Endothelial cell of umbilical vein (primary cell): ENCODE measurements around the gene RRP8. TPM values are rescaled to one million over a fixed set of nuclear protein-coding genes. Genes with fewer than 3 reads are reported as not detected.

ENCODE experiments used
- BruUV-seq: library from RNA; stranded (reverse); fragments of 400-500 nt; replicated peaks from 2 replicates; lab custom pipeline; 2021; lab: Mats Ljungman, UMichigan
- CTCF ChIA-PET: fragments of 300-600, 350-600 bp; sonication (Branson Sonifier 250); formaldehyde crosslinking; loops from one replicate; lab custom pipeline; 2021; ENCODE audit warnings: antibody characterized with exemption, inconsistent platforms; lab: Charles Lee
- POLR2A ChIA-PET: fragments of 300-600, 350-600 bp; sonication (Branson Sonifier 250); formaldehyde crosslinking; loops from one replicate; lab custom pipeline; 2021; ENCODE audit warnings: antibody characterized with exemption, inconsistent platforms; lab: Charles Lee
- DNase-seq: peaks from one replicate; pipeline ENCODE4 v3.0.0-alpha.2; 2011; ENCODE audit warnings: low read depth, low spot score
- FAIRE-seq: peaks from 2 replicates; lab custom pipeline; 2011; peaks lifted over from hg19 to GRCh38; lab: Jason Lieb, UNC
- H2AFZ ChIP-seq: 2 replicates; pipeline ENCODE4 v1.6.0; 2012; ENCODE audit warnings: low read depth, low read length, control low read depth, inconsistent platforms
- H3K27ac ChIP-seq: 2 replicates; pipeline ENCODE4 v1.5.1; 2011; ENCODE audit warnings: low read depth, mild to moderate bottlenecking, control low read depth, low read length, moderate library complexity; ENCODE audit not compliant: insufficient read depth
- H3K27me3 ChIP-seq, 2 experiments: 2 replicates each; pipeline versions ENCODE4 v1.6.0 to v1.6.1; 2011; ENCODE audit warnings: low read length in 2 of 2, mixed read lengths in 1 of 2; ENCODE audit not compliant: control insufficient read depth in 2 of 2, insufficient read depth in 2 of 2
- H3K36me3 ChIP-seq, 2 experiments: 2 replicates in 1 of 2; 3 replicates in 1 of 2; pipeline ENCODE4 v1.5.1; 2011; ENCODE audit warnings: low read length in 2 of 2, mild to moderate bottlenecking in 1 of 2, moderate library complexity in 1 of 2; ENCODE audit not compliant: control insufficient read depth in 2 of 2, insufficient read depth in 2 of 2; ENCODE audit errors: extremely low read depth in 1 of 2
- H3K4me1 ChIP-seq: 3 replicates; pipeline ENCODE4 v1.5.1; 2011; ENCODE audit warnings: mild to moderate bottlenecking, low read length; ENCODE audit not compliant: control insufficient read depth, insufficient read depth; ENCODE audit errors: extremely low read depth
- H3K4me2 ChIP-seq: 2 replicates; pipeline ENCODE4 v1.6.1; 2011; ENCODE audit warnings: low read length, control low read depth, mixed read lengths; ENCODE audit not compliant: insufficient read depth
- H3K4me3 ChIP-seq, 3 experiments: fragments of 200-600 bp in 1 of 3; sonication (generic), shearing (Covaris generic) in 1 of 3; replicated peaks in 1 of 3; 2 replicates each; pipeline ENCODE4 v1.5.1; 2011 to 2016; ENCODE audit warnings: control low read depth in 3 of 3, low read length in 3 of 3, mild to moderate bottlenecking in 2 of 3, inconsistent platforms in 1 of 3, low read depth in 1 of 3, moderate library complexity in 1 of 3; ENCODE audit not compliant: insufficient read depth in 1 of 3
- H3K79me2 ChIP-seq: 2 replicates; pipeline ENCODE4 v1.6.0; 2012; ENCODE audit warnings: low read length, inconsistent platforms; ENCODE audit not compliant: control insufficient read depth, insufficient read depth
- H3K9ac ChIP-seq: replicated peaks from 2 replicates; pipeline ENCODE3; 2011; ENCODE audit warnings: low read length, control low read depth; ENCODE audit not compliant: insufficient read depth; ENCODE audit errors: extremely low read depth
- H3K9me1 ChIP-seq: replicated peaks from 3 replicates; pipeline ENCODE4 v1.6.0; 2011; ENCODE audit warnings: mild to moderate bottlenecking, low read length; ENCODE audit not compliant: control insufficient read depth, insufficient read depth; ENCODE audit errors: extremely low read depth
- H3K9me3 ChIP-seq: replicated peaks from 2 replicates; pipeline ENCODE4 v1.5.1; 2012; ENCODE audit warnings: low read length, inconsistent platforms; ENCODE audit not compliant: control insufficient read depth, insufficient read depth
- H4K20me1 ChIP-seq: replicated peaks from 2 replicates; pipeline ENCODE3; 2011; ENCODE audit warnings: mild to moderate bottlenecking, low read length; ENCODE audit not compliant: control insufficient read depth, insufficient read depth; ENCODE audit errors: extremely low read depth
- EZH2 ChIP-seq: IDR thresholded peaks from 2 replicates; pipeline ENCODE4 v1.6.1; 2012; ENCODE audit warnings: borderline replicate concordance, low read depth, mild to moderate bottlenecking, moderate library complexity, low read length, inconsistent platforms; ENCODE audit not compliant: severe bottlenecking
- FOS ChIP-seq: IDR thresholded peaks from 2 replicates; pipeline ENCODE4 v1.6.1; 2011; ENCODE audit warnings: mild to moderate bottlenecking, low read length, moderate library complexity, borderline replicate concordance; ENCODE audit not compliant: insufficient read depth
- GATA2 ChIP-seq: IDR thresholded peaks from 2 replicates; pipeline ENCODE4 v1.7.0; 2011; ENCODE audit warnings: low read depth, mild to moderate bottlenecking, moderate library complexity, mixed read lengths, low read length; ENCODE audit not compliant: insufficient read length, insufficient read depth
- JUN ChIP-seq: IDR thresholded peaks from 2 replicates; pipeline ENCODE4 v1.6.1; 2011; ENCODE audit warnings: borderline replicate concordance, low read depth; ENCODE audit not compliant: insufficient read length, insufficient read depth
- MYC ChIP-seq: IDR thresholded peaks from one replicate; pipeline ENCODE4 v1.6.1; 2011; ENCODE audit warnings: mild to moderate bottlenecking, low read depth, low read length
- POLR2A ChIP-seq: IDR thresholded peaks from 2 replicates; pipeline ENCODE4 v1.6.1; 2012; ENCODE audit warnings: low read depth, mild to moderate bottlenecking, control low read depth, low read length
- POLR2AphosphoS5 ChIP-seq: IDR thresholded peaks from 2 replicates; pipeline ENCODE4 v1.6.1; 2012; ENCODE audit warnings: low read depth, mild to moderate bottlenecking, control low read depth, low read length, moderate library complexity; ENCODE audit not compliant: insufficient read depth
- dilution Hi-C: fragments of 300-500 bp; cut with MboI; formaldehyde crosslinking; loops from one replicate; pipeline ENCODE4 v1.15.0; 2019; ENCODE audit warnings: low sequenced_read_pairs; ENCODE audit not compliant: extremely low pct_ligation_motif_present
- intact Hi-C: fragments of 100-400 bp; cut with micrococcal nuclease; formaldehyde crosslinking; loops from one replicate; pipeline ENCODE4 v1.10.0; 2022
- polyA plus RNA-seq, 4 experiments: library from polyadenylated mRNA; depleted of rRNA in 3 of 4; stranded (reverse) in 3 of 4; unstranded in 1 of 4; fragments of >200 nt; gene quantifications; 2 replicates each; pipeline versions ENCODE4 v1.2.1 to v1.2.3, GENCODE V29; 2011 to 2012; ENCODE audit warnings: missing spikeins in 1 of 4
- total RNA-seq: library from RNA; stranded (reverse); gene quantifications from 2 replicates; pipeline ENCODE4 v1.2.3, GENCODE V29; 2021
- TF ChIP-seq, protein P1 (sequence below): IDR thresholded peaks from 2 replicates; pipeline ENCODE4 v1.6.1; 2011; ENCODE audit not compliant: insufficient read depth, insufficient read length
- TF ChIP-seq, protein P2 (sequence below), 2 donors: IDR thresholded peaks; 1 replicate in 1 of 2; 2 replicates in 1 of 2; pipeline ENCODE4 v1.5.1; 2011; ENCODE audit warnings: low read length in 2 of 2, mild to moderate bottlenecking in 2 of 2, moderate library complexity in 2 of 2, control low read depth in 1 of 2, inconsistent platforms in 1 of 2, low read depth in 1 of 2; ENCODE audit not compliant: insufficient read depth in 1 of 2; ENCODE audit errors: extremely low read depth in 1 of 2

Gene RRP8
- total and polyA plus RNA-seq, 2 donors (not counting 3 experiments of a cell fraction or from before 2014, with no cell fraction given), result 6.4 to 19.4 TPM

DNA sequence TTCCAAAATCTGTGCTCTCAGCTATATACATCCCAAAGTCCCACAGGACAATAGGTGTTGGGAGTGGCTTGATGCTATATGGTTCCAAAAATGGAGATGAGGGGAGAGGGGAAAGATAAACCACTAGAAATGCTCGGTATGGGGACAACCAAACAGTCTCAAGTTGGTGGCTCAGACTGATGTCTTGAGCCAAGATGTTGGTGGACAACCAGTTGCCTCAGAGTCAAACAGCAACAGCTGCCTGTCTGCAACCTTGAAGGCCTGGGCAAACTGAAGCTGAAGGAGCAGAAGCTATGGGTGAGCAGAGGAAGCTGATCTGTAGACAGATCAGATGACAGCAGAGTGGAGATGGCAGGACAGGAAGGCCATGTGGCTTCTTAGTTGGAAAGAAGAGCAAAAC is 4.0 kb downstream of the RRP8 start:
- Histone ChIP-seq H2AFZ (no peak overlapping the region), H3K9ac (no peak overlapping the region), H3K9me1 (no peaks in the 10 kb centered on the region), H3K79me2 (peaks cover 56% of the 10 kb centered on the region), H3K4me1 (peaks cover 11% of the 10 kb centered on the region), H3K27ac (no peak overlapping the region), H3K27me3 (no peaks in the 10 kb centered on the region), H3K36me3 (peaks cover 22 to 25% of the 10 kb centered on the region in 2 experiments), H3K9me3 (no peaks in the 10 kb centered on the region), H3K4me3 (no peak overlapping the region), H4K20me1 (peaks cover 3% of the 10 kb centered on the region), H3K4me2 (no peak overlapping the region)
- dilution Hi-C loops (no loop called here), intact Hi-C loops (no loop called here)
- ChIA-PET CTCF (interaction anchor here (1.5 kb wide), 1 partner anchor 68 kb away, joined by 4 read pairs; no protein-coding TSS in a partner anchor), POLR2A (no interaction called here)
- BruUV-seq, result no TSS peak
- TF ChIP-seq JUN, result no peak
- no peak for TF ChIP-seq POLR2AphosphoS5
- no peak for FAIRE-seq
- DNase-seq, result no peak

DNA sequence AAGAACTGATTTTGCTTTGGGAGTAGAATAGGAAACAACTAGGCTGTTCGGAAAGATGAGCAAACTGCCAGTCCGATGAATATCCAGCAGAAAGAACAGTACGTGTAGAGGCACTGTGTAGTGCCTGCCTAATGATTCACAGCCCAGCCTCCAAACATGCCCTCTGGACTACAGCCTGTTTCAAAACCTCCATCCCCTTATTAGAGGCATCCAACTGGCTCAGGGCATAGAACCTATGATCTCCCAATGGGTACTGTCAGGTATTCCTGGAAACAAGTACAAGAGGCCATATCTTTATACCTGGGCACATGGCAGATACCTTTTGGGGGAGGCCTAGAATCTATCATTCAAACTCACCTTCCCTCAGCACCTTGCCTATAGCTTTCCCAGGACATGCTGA is 4.9 kb downstream of the RRP8 start:
- no peak for DNase-seq
- dilution Hi-C loops, result no loop called here
- no peaks in the 10 kb centered on the region for H3K9me1 ChIP-seq

More for the DNA sequence above, 4.9 kb downstream of the RRP8 start:
- Histone ChIP-seq H2AFZ (no peak overlapping the region), H3K4me2 (no peak overlapping the region), H3K9ac (no peak overlapping the region), H3K27me3 (no peaks in the 10 kb centered on the region), H3K4me3 (no peak overlapping the region), H3K9me3 (no peaks in the 10 kb centered on the region), H3K36me3 (peaks cover 22 to 28% of the 10 kb centered on the region in 2 experiments), H3K4me1 (peaks cover 11% of the 10 kb centered on the region), H3K79me2 (peaks cover 48% of the 10 kb centered on the region), H3K27ac (no peak overlapping the region), H4K20me1 (peaks cover 3% of the 10 kb centered on the region)
- FAIRE-seq, result no peak
- intact Hi-C loops, result no loop called here
- TF ChIP-seq MYC, result no peak
- TF ChIP-seq, protein P1, sequence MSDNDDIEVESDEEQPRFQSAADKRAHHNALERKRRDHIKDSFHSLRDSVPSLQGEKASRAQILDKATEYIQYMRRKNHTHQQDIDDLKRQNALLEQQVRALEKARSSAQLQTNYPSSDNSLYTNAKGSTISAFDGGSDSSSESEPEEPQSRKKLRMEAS, result no peak
- TF ChIP-seq POLR2AphosphoS5, result no peak
- TF ChIP-seq EZH2, result no peak
- no peak for TF ChIP-seq FOS
- TF ChIP-seq, protein P2, sequence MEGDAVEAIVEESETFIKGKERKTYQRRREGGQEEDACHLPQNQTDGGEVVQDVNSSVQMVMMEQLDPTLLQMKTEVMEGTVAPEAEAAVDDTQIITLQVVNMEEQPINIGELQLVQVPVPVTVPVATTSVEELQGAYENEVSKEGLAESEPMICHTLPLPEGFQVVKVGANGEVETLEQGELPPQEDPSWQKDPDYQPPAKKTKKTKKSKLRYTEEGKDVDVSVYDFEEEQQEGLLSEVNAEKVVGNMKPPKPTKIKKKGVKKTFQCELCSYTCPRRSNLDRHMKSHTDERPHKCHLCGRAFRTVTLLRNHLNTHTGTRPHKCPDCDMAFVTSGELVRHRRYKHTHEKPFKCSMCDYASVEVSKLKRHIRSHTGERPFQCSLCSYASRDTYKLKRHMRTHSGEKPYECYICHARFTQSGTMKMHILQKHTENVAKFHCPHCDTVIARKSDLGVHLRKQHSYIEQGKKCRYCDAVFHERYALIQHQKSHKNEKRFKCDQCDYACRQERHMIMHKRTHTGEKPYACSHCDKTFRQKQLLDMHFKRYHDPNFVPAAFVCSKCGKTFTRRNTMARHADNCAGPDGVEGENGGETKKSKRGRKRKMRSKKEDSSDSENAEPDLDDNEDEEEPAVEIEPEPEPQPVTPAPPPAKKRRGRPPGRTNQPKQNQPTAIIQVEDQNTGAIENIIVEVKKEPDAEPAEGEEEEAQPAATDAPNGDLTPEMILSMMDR (IDR thresholded peaks at IDR 0.05; ENCODE audit: extremely low read depth in 1 of 2, insufficient read depth in 1 of 2, low read depth in 1 of 2, low read length in 2 of 2), result no peak
- no peak for TF ChIP-seq GATA2
- no peak for TF ChIP-seq POLR2A
- TF ChIP-seq JUN, result no peak
- no TSS peak for BruUV-seq
- POLR2A ChIA-PET, result no interaction called here
- CTCF ChIA-PET, result no interaction called here
